ENCODE measurements around the gene GUCD1. TPM values are rescaled to one million over a fixed set of nuclear protein-coding genes. Genes with fewer than 3 reads are reported as not detected.
"Not testable (repeated sequence)": the region's sequence is repeated elsewhere in the genome, so short reads cannot be mapped to it uniquely, and the experiment has no call there.

The GUCD1 gene
- total RNA-seq, 2 experiments from 2014 or later: 109 to 124 TPM

DNA sequence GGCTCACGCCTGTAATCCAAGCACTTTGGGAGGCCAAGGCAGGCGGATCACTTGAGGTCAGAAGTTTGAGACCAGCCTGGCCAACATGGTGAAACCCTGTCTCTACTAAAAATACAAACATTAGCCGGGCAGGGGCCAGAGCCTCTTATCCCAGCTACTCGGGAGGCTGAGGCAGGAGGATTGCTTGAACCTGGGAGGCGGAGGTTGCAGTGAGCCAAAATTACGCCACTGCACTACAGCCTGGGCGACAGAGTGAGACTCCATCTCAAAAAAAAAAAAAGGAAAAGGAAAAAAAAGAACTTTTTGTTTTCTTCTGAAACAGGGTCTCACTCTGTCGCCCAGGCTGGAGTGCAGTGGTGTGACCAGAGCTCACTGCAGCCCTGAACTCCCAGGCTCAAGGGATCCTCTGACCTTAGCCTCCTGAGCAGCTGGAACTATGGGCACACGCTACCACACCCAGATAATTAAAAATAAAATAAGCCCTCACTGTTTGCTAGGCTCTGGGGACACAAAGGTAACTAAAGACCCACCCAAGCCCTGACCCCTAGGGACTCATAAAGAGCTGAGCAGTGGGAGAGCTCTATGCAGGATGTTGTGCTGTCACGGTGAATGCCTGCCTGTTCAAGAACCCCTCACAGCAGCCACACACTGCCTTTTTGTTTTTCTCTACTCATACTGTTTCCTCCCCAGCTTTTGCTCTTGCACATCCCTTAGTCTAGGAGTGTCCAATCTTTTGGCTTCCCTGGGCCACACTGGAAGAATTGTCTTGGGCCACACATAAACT, 2.2 kb downstream of the GUCD1 start:
- peak overlapping the region; percentile 95 for H3K4me3 Mint-ChIP-seq
- not testable (repeated sequence) for H3K9me3 Mint-ChIP-seq (ENCODE audit: low read depth); DNase-seq; ATAC-seq; H3K27me3 Mint-ChIP-seq
- H3K27ac Mint-ChIP-seq: peak overlapping the region; percentile 44
- ChIA-PET CTCF (interaction anchor here (0.6 kb wide), 1 partner anchor 27 kb away, joined by 4 read pairs; no protein-coding TSS in a partner anchor), POLR2A (interaction anchor here (0.7 to 1.2 kb wide), 3 partner anchors 8 to 126 kb away, joined by 3 to 5 read pairs (median 4); no protein-coding TSS in a partner anchor)
- H3K4me1 Mint-ChIP-seq: peaks cover 31% of the 10 kb centered on the region
- intact Hi-C loops (cut with DNase I, micrococcal nuclease): loop anchor here in 1 of 2 experiments (10.0 kb wide), 1 partner anchor 658 kb away; the partner anchor contains the start of gene MIF
- peaks cover 23% of the 10 kb centered on the region for H3K36me3 Mint-ChIP-seq (ENCODE audit: low read depth)

DNA sequence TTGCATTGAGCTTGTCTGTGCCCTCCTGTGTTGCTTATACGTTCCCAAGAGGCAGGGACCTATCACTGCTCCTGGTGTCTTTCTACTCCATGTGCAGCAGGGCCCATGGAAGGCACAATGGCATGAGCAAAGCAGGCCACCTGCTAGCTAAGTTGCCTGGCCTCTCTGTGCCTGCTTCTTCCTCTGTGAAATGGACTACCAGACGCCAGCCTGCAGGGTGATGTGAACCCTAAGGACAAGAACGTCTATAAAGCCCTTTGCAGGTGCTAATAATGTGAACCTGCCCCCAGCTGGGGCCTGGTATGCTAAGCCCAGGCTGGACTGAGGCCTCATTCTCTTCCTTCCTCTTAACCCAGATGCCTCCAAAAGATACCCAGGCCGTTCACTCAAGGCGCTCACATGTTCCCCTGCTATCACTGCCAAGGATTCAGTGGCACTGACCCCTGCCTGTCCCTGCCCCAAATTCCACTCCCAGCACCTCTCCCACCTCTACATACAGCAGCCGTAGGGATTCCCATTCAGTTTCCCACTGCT, 4.0 kb downstream of the GUCD1 start:
- no peak for DNase-seq
- ATAC-seq: no peak
- H3K36me3 Mint-ChIP-seq (ENCODE audit: low read depth): peaks cover 23% of the 10 kb centered on the region
- H3K27ac Mint-ChIP-seq: peak overlapping the region; percentile 23
- H3K27me3 Mint-ChIP-seq: no peaks in the 10 kb centered on the region
- ChIA-PET CTCF (interaction anchor here (0.9 to 1.3 kb wide), 2 partner anchors 25 to 299 kb away, joined by 3 read pairs; no protein-coding TSS in a partner anchor), POLR2A (no interaction called here)
- H3K4me1 Mint-ChIP-seq: peaks cover 25% of the 10 kb centered on the region
- intact Hi-C loops (cut with DNase I, micrococcal nuclease): loop anchor here in 1 of 2 experiments (10.0 kb wide), 1 partner anchor 656 kb away; the partner anchor contains the start of gene MIF
- H3K4me3 Mint-ChIP-seq: no peak overlapping the region
- no peaks in the 10 kb centered on the region for H3K9me3 Mint-ChIP-seq (ENCODE audit: low read depth)

DNA sequence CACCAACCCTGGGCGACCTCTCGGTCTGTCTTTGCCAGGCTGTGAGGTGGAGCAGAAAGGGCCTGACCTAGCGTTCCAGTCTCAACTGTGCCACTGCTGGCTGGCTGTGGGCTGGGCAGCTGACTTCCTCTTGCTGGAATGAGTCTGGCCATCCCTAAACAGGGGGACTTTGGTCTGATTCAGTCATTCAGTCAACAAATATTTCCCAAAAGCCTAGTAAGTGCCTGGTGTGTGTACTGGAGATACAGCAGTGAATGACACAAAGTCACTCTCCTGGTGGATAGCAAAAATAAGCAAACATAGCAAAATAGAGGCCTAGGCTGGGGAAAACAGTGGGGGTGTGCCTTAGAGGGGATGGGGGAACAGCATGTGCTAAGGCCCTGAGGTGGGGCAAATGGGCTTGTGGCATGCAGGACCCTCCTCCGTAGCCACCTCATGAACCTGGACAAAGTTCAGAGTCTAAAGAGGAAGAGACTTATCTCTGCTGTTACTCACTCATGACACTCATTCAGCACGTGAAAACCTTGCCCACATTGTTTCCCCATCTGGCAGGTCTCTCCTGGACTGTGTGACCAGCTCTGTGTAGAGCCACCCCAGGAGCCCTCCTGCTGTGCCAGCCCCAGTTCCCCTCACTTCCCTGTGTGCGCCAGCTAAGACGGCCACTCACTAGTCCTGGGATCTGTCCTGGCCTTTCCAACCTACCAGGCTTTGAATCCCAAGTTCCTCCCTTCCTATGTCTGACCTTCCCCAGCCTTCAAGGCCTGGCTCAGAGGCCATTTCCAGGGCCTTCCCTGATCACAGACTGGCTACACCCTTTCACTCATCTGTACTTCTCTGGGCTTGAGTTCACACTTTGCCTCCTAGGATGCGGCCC, 4.7 kb downstream of the GUCD1 start:
- DNase-seq: no peak

DNA sequence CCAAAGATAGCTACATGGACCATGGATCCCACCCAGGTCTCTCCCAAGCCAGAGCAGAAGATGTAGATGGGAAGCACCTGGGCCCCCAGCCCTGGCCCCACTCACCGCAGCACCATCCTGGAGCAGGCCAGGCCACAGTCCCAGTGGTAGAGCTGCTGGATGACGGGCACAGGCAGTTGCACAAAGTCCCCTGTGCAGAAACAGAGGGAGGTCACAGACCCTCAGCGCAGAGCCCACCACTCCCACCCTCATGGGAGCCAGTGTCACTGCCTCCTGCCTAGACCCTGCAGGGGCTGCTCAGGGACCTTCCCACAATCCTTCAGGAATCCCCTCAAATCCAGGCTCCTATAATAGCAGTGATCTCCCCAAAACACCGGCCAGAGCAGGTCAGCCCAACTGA, 6.1 kb downstream of the GUCD1 start:
- Mint-ChIP-seq H3K27me3 (no peaks in the 10 kb centered on the region), H3K27ac (no peak overlapping the region), H3K36me3 (ENCODE audit: low read depth) (peaks cover 17% of the 10 kb centered on the region), H3K4me1 (peaks cover 20% of the 10 kb centered on the region), H3K9me3 (ENCODE audit: low read depth) (no peaks in the 10 kb centered on the region), H3K4me3 (no peak overlapping the region)
- ChIA-PET POLR2A (no interaction called here), CTCF (no interaction called here)
- DNase-seq (no peak), ATAC-seq (no peak)
- intact Hi-C loops (cut with DNase I, micrococcal nuclease): no loop called here

More for the DNA sequence above, 4.7 kb downstream of the GUCD1 start:
- Mint-ChIP-seq H3K36me3 (ENCODE audit: low read depth) (peaks cover 21% of the 10 kb centered on the region), H3K9me3 (ENCODE audit: low read depth) (no peaks in the 10 kb centered on the region), H3K27me3 (no peaks in the 10 kb centered on the region), H3K27ac (no peak overlapping the region), H3K4me1 (peaks cover 25% of the 10 kb centered on the region), H3K4me3 (no peak overlapping the region)
- POLR2A ChIA-PET: no interaction called here
- no peak for ATAC-seq
- CTCF ChIA-PET: interaction anchor here (1.3 kb wide), 1 partner anchor 24 kb away, joined by 3 read pairs; no protein-coding TSS in a partner anchor
- intact Hi-C loops (cut with DNase I, micrococcal nuclease): loop anchor here in 1 of 2 experiments (10.0 kb wide), 1 partner anchor 655 kb away; the partner anchor contains the start of gene MIF

DNA sequence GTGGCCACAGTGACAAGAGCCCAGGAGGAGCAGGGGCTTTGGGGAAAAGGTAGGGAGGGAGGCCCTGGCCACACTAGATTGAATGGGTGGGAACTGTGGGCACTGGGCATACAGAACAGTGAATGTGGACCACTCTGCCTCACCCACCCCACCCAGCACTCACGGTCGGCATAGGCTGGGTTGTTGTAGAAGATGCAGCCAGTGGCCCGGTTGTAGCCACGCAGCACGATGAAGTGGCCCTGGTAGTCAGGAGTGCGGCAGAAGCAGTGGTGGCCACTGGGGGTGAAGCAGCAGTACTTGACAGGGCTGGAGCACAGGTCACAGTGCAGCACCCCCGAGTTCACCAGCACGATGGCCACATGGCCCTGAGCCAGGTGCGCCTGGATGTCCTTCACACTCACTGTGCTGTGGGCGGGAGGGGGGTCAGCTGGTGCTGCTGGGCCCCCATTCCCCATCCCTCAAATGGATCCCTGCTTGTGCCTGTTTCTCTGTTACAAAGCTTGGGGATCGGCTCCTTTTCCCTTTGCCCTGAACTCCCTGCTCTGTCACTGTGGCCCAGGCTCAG, 11.2 kb downstream of the GUCD1 start:
- Mint-ChIP-seq H3K27me3 (no peaks in the 10 kb centered on the region), H3K9me3 (ENCODE audit: low read depth) (no peaks in the 10 kb centered on the region), H3K4me3 (no peak overlapping the region), H3K4me1 (no peaks in the 10 kb centered on the region), H3K36me3 (ENCODE audit: low read depth) (peaks cover 40% of the 10 kb centered on the region), H3K27ac (no peak overlapping the region)
- intact Hi-C loops (cut with DNase I, micrococcal nuclease): no loop called here
- CTCF ChIA-PET: interaction anchor here (2.0 kb wide), 1 partner anchor 17 kb away, joined by 10 read pairs; no protein-coding TSS in a partner anchor
- DNase-seq (no peak), ATAC-seq (no peak)
- POLR2A ChIA-PET: interaction anchor here (1.2 kb wide), 1 partner anchor 9 kb away, joined by 5 read pairs; no protein-coding TSS in a partner anchor

DNA sequence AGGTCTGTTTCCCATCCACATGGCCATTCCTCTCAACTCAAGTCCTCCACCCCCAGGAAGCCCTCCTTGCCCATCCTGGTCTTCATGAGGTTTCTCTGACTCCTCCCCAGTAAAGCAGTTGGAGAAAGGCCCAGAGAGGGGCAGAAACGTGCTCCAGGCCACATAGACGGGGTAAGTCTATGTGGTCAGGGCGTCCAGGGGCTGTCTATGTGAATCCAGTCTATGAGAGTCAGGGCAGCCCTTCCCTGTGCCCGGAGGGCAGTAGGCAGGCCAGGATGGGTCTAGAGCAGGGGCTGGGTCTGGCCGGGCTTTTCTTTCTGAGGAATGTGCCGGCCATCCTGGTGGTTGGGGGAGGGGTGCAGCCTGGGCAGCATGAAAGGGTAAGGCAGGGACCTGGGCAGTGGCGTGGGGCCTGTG, 11.7 kb downstream of the GUCD1 start:
- ATAC-seq (no peak), DNase-seq (no peak)
- Mint-ChIP-seq H3K9me3 (ENCODE audit: low read depth) (no peaks in the 10 kb centered on the region), H3K27me3 (no peaks in the 10 kb centered on the region), H3K27ac (no peak overlapping the region), H3K4me1 (no peaks in the 10 kb centered on the region), H3K36me3 (ENCODE audit: low read depth) (peaks cover 40% of the 10 kb centered on the region), H3K4me3 (no peak overlapping the region)
- ChIA-PET POLR2A (no interaction called here), CTCF (no interaction called here)
- intact Hi-C loops (cut with DNase I, micrococcal nuclease): no loop called here

DNA sequence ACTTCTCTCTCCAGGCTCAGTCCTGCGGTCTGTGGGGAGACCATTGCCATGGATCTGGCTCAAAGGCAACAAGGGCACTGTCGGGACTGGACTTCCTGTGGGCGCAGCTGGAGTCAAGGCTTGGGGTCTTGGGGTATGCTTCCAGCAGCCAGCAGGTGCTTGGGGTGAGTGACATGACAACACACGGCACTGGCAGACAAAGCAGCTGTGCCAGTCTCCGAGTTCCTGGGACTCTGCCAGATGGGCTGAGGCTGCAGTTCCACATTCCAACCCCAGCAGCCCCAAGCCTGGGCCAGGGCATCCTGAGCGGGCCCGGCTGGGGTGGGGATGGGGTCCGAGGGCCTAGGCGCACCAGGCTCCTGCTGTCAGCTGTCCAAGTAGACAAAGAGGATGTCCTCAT, 12.3 kb downstream of the GUCD1 start:
- Mint-ChIP-seq H3K27ac (no peak overlapping the region), H3K36me3 (ENCODE audit: low read depth) (peaks cover 40% of the 10 kb centered on the region), H3K4me1 (no peaks in the 10 kb centered on the region), H3K27me3 (no peaks in the 10 kb centered on the region), H3K9me3 (ENCODE audit: low read depth) (no peaks in the 10 kb centered on the region), H3K4me3 (no peak overlapping the region)
- intact Hi-C loops (cut with DNase I, micrococcal nuclease): no loop called here
- CTCF ChIA-PET: no interaction called here
- DNase-seq (no peak), ATAC-seq (no peak)
- POLR2A ChIA-PET: no interaction called here

DNA sequence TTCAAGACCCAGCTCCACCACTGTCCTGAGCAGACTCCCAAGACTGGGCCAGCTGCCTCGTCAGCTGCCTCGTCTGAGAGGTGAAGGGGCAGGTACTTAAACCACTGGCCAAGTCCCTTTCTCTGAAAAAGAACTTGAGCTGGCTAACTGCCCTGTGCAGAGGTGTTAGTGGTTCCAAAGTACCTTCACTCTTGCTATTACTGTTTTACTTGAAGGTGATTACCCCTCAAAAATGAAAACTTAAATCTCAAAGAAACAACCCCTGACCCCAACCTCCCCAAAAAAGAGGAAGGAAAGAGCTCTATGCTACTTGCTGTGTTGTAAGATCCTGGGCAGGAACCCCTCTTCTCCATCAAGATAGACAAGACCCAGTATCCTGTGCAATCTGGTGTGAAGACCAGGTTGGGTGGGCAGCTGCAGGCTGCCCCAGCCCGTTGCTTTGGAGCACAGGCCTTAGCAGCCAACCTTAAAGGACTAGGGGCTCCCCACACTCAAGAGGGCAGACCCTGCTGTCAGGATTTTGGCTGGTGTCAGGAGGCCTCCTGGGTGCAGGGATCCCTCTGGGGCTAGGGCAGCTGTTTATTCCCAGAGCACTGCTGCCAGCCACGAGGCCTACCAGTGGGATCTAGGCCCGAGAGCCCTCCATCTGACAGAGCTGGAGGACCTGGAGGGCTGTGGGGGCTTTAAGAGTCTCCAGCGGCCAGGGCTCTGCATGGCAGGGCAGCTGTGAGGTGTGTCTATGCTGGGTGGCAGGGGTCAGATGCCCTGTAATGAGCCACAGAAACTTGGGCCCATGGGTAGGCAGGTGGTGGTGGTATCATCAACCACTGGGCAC, 13.0 kb downstream of the GUCD1 start:
- intact Hi-C loops (cut with DNase I, micrococcal nuclease): no loop called here
- Mint-ChIP-seq H3K27ac (no peak overlapping the region), H3K4me1 (no peaks in the 10 kb centered on the region), H3K9me3 (ENCODE audit: low read depth) (no peaks in the 10 kb centered on the region), H3K4me3 (no peak overlapping the region), H3K27me3 (no peaks in the 10 kb centered on the region), H3K36me3 (ENCODE audit: low read depth) (peaks cover 34% of the 10 kb centered on the region)
- ChIA-PET POLR2A (no interaction called here), CTCF (interaction anchor here (0.5 to 1.6 kb wide), 3 partner anchors 14 to 39 kb away, joined by 3 to 4 read pairs (median 3); partner anchors contain the start of gene SNRPD3)
- DNase-seq: no peak
- no peak for ATAC-seq

DNA sequence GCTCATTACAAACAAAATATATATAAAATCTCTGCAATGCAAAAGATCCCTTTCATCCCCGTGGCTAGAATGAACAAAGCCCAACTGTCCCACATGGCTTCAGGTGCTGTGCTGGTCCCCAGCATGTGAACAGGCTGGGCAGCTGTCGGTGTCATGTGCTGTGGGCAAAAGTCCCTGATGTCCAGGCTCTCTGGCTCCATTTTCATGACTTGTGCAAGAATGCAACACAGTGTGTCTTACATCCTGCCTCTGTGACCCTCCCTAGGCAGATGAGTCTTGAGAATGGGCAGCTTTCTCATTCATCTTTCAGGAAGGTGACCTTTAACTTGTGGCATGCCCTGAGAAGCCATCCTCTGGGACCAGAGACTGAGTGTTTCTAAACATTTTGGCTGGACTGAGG, 14.5 kb downstream of the GUCD1 start:
- DNase-seq (no peak), ATAC-seq (no peak)
- ChIA-PET POLR2A (no interaction called here), CTCF (interaction anchor here (1.6 kb wide), 1 partner anchor 22 kb away, joined by 3 read pairs; no protein-coding TSS in a partner anchor)
- Mint-ChIP-seq H3K27ac (no peak overlapping the region), H3K36me3 (ENCODE audit: low read depth) (peaks cover 26% of the 10 kb centered on the region), H3K27me3 (no peaks in the 10 kb centered on the region), H3K4me1 (no peaks in the 10 kb centered on the region), H3K9me3 (ENCODE audit: low read depth) (no peaks in the 10 kb centered on the region), H3K4me3 (no peak overlapping the region)
- intact Hi-C loops (cut with DNase I, micrococcal nuclease): no loop called here

DNA sequence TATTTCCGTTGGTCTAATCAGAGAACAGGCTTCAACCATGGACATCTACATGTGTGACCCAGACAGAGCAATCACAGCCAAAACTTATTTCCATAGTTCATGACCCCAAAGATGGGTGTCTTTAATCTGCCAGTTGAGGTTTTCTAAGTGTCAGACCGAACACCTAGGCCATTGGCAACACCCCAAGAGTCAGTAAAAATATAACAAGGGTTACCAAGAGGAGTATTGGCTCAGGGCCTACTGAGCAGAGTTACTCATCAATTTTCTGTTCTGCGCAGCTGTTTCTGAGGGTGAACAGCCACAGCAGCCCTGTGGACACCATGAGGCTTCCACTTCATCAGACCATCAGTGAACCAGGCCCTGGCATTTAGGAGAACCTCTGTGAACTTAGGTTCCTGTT, 18.8 kb downstream of the GUCD1 start:
- DNase-seq (no peak), ATAC-seq (no peak)
- H3K27me3 Mint-ChIP-seq: no peaks in the 10 kb centered on the region
- peaks cover 7% of the 10 kb centered on the region for H3K36me3 Mint-ChIP-seq (ENCODE audit: low read depth)
- ChIA-PET POLR2A (interaction anchor here (0.6 kb wide), 1 partner anchor 134 kb away, joined by 6 read pairs; no protein-coding TSS in a partner anchor), CTCF (interaction anchor here (0.9 to 1.8 kb wide), 2 partner anchors 8 to 10 kb away, joined by 3 to 5 read pairs; no protein-coding TSS in a partner anchor)
- H3K9me3 Mint-ChIP-seq (ENCODE audit: low read depth): no peaks in the 10 kb centered on the region
- no peak overlapping the region for H3K27ac Mint-ChIP-seq
- no peak overlapping the region for H3K4me3 Mint-ChIP-seq
- intact Hi-C loops (cut with DNase I, micrococcal nuclease): no loop called here
- no peaks in the 10 kb centered on the region for H3K4me1 Mint-ChIP-seq

Data from activated CD4-positive, alpha-beta T cell treated with anti-CD3 and anti-CD28 coated beads for 36 hours (primary cell).